ENCODE results near the gene RANBP10. TPM values are rescaled to one million over a fixed set of nuclear protein-coding genes. Genes with fewer than 3 reads are reported as not detected.

The RANBP10 gene
- total and polyA plus RNA-seq, 9 of the 15 experiments (the other 6 are each of a cell fraction or from before 2014, with no cell fraction given) = 0.61 to 19.3 (median 5.9) TPM

DNA sequence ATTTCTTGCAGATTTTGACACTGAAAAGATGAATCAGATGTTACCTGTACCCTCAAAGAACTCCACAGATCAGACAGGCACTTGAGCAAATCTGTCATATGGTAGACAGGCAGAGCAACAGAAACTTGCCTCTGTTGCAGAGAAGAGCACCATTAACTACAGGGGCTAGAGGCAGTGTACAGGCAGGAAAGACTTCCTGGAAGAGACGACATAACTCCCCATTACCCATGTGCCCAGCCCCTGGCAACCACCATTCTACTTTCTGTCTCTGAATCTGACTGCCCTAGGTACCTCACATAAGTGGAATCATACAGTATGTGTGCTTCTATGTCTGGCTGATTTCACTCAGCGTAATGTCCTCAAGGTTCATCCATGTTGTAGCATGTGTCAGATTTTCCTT lies 102.7 kb downstream of the RANBP10 start (continued):
- no peak for TF ChIP-seq ZNF561 (CRISPR knock-in tag; conservative IDR thresholded peaks at IDR 0.05)
- no peak for TF ChIP-seq GABPA (tag; conservative IDR thresholded peaks at IDR 0.05; ENCODE audit: low read depth)
- TF ChIP-seq ELF2 (CRISPR knock-in tag; IDR thresholded peaks at IDR 0.05) = no peak
- no peak for TF ChIP-seq ZKSCAN8 (CRISPR knock-in tag; IDR thresholded peaks at IDR 0.05)
- TF ChIP-seq ZBED1 (IDR thresholded peaks at IDR 0.05) = no peak
- TF ChIP-seq, protein P1, sequence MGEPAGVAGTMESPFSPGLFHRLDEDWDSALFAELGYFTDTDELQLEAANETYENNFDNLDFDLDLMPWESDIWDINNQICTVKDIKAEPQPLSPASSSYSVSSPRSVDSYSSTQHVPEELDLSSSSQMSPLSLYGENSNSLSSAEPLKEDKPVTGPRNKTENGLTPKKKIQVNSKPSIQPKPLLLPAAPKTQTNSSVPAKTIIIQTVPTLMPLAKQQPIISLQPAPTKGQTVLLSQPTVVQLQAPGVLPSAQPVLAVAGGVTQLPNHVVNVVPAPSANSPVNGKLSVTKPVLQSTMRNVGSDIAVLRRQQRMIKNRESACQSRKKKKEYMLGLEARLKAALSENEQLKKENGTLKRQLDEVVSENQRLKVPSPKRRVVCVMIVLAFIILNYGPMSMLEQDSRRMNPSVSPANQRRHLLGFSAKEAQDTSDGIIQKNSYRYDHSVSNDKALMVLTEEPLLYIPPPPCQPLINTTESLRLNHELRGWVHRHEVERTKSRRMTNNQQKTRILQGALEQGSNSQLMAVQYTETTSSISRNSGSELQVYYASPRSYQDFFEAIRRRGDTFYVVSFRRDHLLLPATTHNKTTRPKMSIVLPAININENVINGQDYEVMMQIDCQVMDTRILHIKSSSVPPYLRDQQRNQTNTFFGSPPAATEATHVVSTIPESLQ (CRISPR knock-in tag; IDR thresholded peaks at IDR 0.05) = no peak
- TF ChIP-seq, protein P2, sequence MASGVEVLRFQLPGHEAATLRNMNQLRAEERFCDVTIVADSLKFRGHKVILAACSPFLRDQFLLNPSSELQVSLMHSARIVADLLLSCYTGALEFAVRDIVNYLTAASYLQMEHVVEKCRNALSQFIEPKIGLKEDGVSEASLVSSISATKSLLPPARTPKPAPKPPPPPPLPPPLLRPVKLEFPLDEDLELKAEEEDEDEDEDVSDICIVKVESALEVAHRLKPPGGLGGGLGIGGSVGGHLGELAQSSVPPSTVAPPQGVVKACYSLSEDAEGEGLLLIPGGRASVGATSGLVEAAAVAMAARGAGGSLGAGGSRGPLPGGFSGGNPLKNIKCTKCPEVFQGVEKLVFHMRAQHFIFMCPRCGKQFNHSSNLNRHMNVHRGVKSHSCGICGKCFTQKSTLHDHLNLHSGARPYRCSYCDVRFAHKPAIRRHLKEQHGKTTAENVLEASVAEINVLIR (CRISPR knock-in tag; IDR thresholded peaks at IDR 0.05) = no peak
- no peak for TF ChIP-seq TEAD1 (CRISPR knock-in tag; IDR thresholded peaks at IDR 0.05)
- TF ChIP-seq ZNF184 (CRISPR knock-in tag; IDR thresholded peaks at IDR 0.05) = no peak

DNA sequence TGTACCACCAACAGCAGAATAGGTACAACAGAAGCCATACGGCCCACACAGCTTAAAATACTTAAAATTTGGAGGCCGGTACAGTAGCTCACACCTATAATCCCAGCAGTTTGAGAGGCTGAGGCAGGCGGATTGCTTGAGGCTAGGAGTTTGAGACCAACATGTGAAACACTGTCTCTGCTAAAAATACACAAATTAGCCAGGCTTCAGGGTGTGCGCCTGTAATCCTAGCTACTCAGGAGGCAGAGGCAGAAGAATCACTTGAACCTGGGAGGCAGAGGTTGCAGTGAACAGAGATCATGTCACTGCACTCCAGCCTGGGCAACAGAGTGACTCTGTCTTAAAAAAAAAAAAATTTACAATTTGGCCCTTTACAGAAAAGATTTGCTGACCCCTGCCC lies 104.2 kb downstream of the RANBP10 start:
- no peaks in the 10 kb centered on the region for H3K79me2 ChIP-seq (ENCODE audit: control insufficient read depth, insufficient read depth, low read length)
- H3K4me2 ChIP-seq (ENCODE audit: insufficient read depth, low read length) = no peak overlapping the region
- H3K27ac ChIP-seq (ENCODE audit: extremely low read depth, low read depth, low read length) = no peak overlapping the region
- no peak overlapping the region for H2AFZ ChIP-seq (ENCODE audit: low read depth, low read length)
- CTCF ChIA-PET (ENCODE audit: low intra/inter-chr PET ratio) = no interaction called here
- H3K4me3 ChIP-seq = no peak overlapping the region
- WGBS (ENCODE audit: insufficient coverage, low coverage, missing lambda C conversion rate) = 75% methylated on average over 4 of the region's 4 CpGs
- no peak for TF ChIP-seq BRF1 (IDR thresholded peaks at IDR 0.05; ENCODE audit: borderline replicate concordance, extremely low read depth, insufficient read length)
- in situ Hi-C loops (cut with MboI) = no loop called here
- H3K9me1 ChIP-seq (ENCODE audit: control insufficient read depth, insufficient read depth, low read length) = no peaks in the 10 kb centered on the region
- POLR2A ChIA-PET = interaction anchor here (0.7 to 0.9 kb wide), 3 partner anchors 11 to 26 kb away, joined by 3 to 6 read pairs (median 3); no protein-coding TSS in a partner anchor
- peaks cover 8% of the 10 kb centered on the region; the same call in 1 of the 3 replicates for H3K36me3 ChIP-seq (ENCODE audit: control insufficient read depth, insufficient read depth, low read length)
- no peaks in the 10 kb centered on the region for H3K27me3 ChIP-seq (ENCODE audit: control insufficient read depth in 2 of 2, insufficient read depth in 2 of 2, low read length in 2 of 2)
- no peaks in the 10 kb centered on the region for H3K4me1 ChIP-seq (replicated peaks in 1 of 2; ENCODE audit: control insufficient read depth in 2 of 2, insufficient read depth in 2 of 2, low read length in 2 of 2)
- H4K20me1 ChIP-seq (replicated peaks; ENCODE audit: control insufficient read depth, insufficient read depth, low read length) = no peaks in the 10 kb centered on the region
- ATAC-seq (no peak), FAIRE-seq (no peak), DNase-seq (ENCODE audit: extremely low read depth in 1 of 4, low spot score in 3 of 4) (no peak)
- no peak overlapping the region for H3K9ac ChIP-seq (ENCODE audit: insufficient read depth in 1 of 2, low read depth in 2 of 2, low read length in 2 of 2)
- H3K9me3 ChIP-seq (replicated peaks; ENCODE audit: control insufficient read depth, insufficient read depth, low read depth, low read length) = peaks cover 3% of the 10 kb centered on the region
- BruUV-seq (replicated peaks) = no TSS peak
- intact Hi-C loops (cut with micrococcal nuclease) = no loop called here
